ENCODE results near the gene KCNJ12.
"Not testable (repeated sequence)": the region's sequence is repeated elsewhere in the genome, so short reads cannot be mapped to it uniquely, and the experiment has no call there.

DNA sequence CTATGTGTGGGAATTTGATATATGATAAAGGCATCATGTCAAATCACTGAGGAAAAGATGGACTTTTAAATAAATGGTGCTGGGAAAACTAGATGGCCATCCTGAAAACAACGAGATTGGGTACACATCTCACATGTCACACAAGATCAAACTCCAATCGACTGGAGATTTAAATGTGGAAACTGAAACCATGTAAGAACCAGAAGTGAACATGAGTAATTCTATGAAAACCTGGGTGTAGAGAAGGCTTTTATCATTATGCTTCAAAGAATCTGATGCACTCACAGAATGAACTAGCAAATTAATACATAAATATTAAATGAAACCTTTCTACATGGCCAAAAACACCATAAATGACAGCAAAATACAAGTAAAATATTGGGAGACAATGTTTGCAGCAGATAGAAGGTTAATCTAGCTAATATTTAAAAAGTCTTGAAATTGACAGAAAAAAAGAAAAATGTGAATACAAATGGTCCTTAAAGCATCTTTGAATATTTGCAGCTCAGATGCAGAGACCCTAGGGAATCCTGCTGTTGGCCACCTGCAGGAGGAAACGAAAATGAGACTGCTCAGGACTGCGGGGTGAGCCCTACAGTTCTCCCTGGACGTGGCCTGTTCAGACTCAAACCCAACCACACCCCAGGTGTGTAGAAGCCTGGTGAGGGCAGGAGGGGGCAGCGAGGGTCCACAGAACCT is 62.3 kb downstream of the KCNJ12 start:
- not testable (repeated sequence) for TF ChIP-seq FOXK2 (IDR thresholded peaks at IDR 0.05); FOXM1 (IDR thresholded peaks at IDR 0.05; ENCODE audit: borderline replicate concordance); ARNT (IDR thresholded peaks at IDR 0.05); ELF4 (IDR thresholded peaks at IDR 0.05); SUZ12 (IDR thresholded peaks at IDR 0.05); NFRKB (IDR thresholded peaks at IDR 0.05); FOXA1 (IDR thresholded peaks at IDR 0.05)

Data from HEK293T (cell line).